Measurements from ENCODE around the gene PDP2. TPM values are rescaled to one million over a fixed set of nuclear protein-coding genes. Genes with fewer than 3 reads are reported as not detected.

PDP2 gene
- total RNA-seq, 1 experiment from 2014 or later, result 28.4 TPM

DNA sequence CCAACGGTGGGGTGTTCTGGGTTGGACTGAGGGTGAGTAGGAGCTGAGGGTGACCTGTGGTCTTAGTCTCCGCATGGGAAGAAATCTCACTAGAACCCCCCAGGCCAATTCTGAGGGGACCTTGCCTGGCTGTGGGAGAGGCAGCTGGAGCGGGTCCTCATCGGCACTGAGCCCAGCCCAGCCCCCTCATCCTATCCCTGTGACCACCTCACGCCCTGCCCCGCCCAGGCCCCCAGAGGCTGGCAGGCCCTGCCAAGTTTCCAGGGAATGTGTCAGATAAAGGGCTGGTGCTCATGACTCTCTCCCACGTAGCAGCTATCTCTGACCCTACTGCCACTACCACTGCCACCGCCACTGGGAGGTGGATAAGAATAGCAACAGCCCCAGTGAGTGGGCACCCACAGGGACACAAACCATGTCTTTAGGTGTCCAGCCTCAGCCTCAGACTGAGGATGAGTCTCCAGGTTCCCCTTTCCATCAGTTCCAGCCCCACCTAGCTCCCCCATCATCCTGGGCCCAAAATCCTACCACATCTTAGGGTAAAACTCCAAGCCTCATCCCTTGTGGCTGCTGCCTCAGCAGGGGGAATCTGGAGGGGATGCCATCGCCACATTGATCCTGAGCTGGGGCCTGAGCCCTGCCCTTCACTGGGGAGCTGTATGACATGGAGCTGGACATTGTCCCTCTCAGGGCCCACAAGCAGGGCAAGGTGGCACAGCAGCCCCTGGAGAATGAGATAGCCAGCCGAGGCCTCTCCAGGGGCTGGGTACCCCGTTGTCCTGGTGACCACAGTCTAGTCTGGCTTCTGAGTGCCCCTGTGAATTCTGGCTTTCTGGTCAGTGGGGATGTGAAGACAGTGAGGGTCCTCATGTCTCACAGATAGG, 23.5 kb downstream of the PDP2 start (continued):
- TF ChIP-seq, protein P1, sequence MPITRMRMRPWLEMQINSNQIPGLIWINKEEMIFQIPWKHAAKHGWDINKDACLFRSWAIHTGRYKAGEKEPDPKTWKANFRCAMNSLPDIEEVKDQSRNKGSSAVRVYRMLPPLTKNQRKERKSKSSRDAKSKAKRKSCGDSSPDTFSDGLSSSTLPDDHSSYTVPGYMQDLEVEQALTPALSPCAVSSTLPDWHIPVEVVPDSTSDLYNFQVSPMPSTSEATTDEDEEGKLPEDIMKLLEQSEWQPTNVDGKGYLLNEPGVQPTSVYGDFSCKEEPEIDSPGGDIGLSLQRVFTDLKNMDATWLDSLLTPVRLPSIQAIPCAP (CRISPR knock-in tag; IDR thresholded peaks at IDR 0.05), result no peak
- TF ChIP-seq TEAD4 (CRISPR knock-in tag; IDR thresholded peaks at IDR 0.05) (no peak), JAZF1 (CRISPR knock-in tag; IDR thresholded peaks at IDR 0.05) (no peak), ZNF281 (CRISPR knock-in tag; IDR thresholded peaks at IDR 0.05) (no peak), GABPB1 (CRISPR knock-in tag; IDR thresholded peaks at IDR 0.05) (no peak)
- TF ChIP-seq, protein P2, sequence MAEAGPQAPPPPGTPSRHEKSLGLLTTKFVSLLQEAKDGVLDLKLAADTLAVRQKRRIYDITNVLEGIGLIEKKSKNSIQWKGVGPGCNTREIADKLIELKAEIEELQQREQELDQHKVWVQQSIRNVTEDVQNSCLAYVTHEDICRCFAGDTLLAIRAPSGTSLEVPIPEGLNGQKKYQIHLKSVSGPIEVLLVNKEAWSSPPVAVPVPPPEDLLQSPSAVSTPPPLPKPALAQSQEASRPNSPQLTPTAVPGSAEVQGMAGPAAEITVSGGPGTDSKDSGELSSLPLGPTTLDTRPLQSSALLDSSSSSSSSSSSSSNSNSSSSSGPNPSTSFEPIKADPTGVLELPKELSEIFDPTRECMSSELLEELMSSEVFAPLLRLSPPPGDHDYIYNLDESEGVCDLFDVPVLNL (CRISPR knock-in tag; IDR thresholded peaks at IDR 0.05; ENCODE audit: borderline replicate concordance, low read depth), result no peak
- TF ChIP-seq, protein P3, sequence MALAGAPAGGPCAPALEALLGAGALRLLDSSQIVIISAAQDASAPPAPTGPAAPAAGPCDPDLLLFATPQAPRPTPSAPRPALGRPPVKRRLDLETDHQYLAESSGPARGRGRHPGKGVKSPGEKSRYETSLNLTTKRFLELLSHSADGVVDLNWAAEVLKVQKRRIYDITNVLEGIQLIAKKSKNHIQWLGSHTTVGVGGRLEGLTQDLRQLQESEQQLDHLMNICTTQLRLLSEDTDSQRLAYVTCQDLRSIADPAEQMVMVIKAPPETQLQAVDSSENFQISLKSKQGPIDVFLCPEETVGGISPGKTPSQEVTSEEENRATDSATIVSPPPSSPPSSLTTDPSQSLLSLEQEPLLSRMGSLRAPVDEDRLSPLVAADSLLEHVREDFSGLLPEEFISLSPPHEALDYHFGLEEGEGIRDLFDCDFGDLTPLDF (CRISPR knock-in tag; IDR thresholded peaks at IDR 0.05), result no peak

GRCh38 chr16:66904428-66904845, 24.1 kb downstream of the PDP2 start:
- CTCF ChIA-PET, result interaction anchor here (0.9 to 5.4 kb wide), 5 partner anchors 9 to 37 kb away, joined by 3 to 57 read pairs (median 10); partner anchors contain the start of genes CDH16 and RRAD
- TF ChIP-seq, protein P4, sequence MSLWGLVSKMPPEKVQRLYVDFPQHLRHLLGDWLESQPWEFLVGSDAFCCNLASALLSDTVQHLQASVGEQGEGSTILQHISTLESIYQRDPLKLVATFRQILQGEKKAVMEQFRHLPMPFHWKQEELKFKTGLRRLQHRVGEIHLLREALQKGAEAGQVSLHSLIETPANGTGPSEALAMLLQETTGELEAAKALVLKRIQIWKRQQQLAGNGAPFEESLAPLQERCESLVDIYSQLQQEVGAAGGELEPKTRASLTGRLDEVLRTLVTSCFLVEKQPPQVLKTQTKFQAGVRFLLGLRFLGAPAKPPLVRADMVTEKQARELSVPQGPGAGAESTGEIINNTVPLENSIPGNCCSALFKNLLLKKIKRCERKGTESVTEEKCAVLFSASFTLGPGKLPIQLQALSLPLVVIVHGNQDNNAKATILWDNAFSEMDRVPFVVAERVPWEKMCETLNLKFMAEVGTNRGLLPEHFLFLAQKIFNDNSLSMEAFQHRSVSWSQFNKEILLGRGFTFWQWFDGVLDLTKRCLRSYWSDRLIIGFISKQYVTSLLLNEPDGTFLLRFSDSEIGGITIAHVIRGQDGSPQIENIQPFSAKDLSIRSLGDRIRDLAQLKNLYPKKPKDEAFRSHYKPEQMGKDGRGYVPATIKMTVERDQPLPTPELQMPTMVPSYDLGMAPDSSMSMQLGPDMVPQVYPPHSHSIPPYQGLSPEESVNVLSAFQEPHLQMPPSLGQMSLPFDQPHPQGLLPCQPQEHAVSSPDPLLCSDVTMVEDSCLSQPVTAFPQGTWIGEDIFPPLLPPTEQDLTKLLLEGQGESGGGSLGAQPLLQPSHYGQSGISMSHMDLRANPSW (CRISPR knock-in tag; conservative IDR thresholded peaks at IDR 0.05; ENCODE audit: low read depth), result no peak
- TF ChIP-seq MAX (CRISPR knock-in tag; IDR thresholded peaks at IDR 0.05) (no peak), ATF3 (CRISPR knock-in tag; conservative IDR thresholded peaks at IDR 0.05) (no peak), ZNF219 (CRISPR knock-in tag; IDR thresholded peaks at IDR 0.05; ENCODE audit: borderline replicate concordance) (no peak), IRF2 (CRISPR knock-in tag; IDR thresholded peaks at IDR 0.05; ENCODE audit: borderline replicate concordance, low read depth) (no peak), MYBL2 (CRISPR knock-in tag; IDR thresholded peaks at IDR 0.05) (no peak), FOXP4 (CRISPR knock-in tag; IDR thresholded peaks at IDR 0.05) (no peak)
- TF ChIP-seq, protein P2 (CRISPR knock-in tag; IDR thresholded peaks at IDR 0.05; ENCODE audit: borderline replicate concordance, low read depth), result no peak
- TF ChIP-seq, protein P5, sequence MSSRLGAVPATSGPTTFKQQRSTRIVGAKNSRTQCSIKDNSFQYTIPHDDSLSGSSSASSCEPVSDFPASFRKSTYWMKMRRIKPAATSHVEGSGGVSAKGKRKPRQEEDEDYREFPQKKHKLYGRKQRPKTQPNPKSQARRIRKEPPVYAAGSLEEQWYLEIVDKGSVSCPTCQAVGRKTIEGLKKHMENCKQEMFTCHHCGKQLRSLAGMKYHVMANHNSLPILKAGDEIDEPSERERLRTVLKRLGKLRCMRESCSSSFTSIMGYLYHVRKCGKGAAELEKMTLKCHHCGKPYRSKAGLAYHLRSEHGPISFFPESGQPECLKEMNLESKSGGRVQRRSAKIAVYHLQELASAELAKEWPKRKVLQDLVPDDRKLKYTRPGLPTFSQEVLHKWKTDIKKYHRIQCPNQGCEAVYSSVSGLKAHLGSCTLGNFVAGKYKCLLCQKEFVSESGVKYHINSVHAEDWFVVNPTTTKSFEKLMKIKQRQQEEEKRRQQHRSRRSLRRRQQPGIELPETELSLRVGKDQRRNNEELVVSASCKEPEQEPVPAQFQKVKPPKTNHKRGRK (CRISPR knock-in tag; IDR thresholded peaks at IDR 0.05; ENCODE audit: borderline replicate concordance), result no peak
- TF ChIP-seq, protein P6, sequence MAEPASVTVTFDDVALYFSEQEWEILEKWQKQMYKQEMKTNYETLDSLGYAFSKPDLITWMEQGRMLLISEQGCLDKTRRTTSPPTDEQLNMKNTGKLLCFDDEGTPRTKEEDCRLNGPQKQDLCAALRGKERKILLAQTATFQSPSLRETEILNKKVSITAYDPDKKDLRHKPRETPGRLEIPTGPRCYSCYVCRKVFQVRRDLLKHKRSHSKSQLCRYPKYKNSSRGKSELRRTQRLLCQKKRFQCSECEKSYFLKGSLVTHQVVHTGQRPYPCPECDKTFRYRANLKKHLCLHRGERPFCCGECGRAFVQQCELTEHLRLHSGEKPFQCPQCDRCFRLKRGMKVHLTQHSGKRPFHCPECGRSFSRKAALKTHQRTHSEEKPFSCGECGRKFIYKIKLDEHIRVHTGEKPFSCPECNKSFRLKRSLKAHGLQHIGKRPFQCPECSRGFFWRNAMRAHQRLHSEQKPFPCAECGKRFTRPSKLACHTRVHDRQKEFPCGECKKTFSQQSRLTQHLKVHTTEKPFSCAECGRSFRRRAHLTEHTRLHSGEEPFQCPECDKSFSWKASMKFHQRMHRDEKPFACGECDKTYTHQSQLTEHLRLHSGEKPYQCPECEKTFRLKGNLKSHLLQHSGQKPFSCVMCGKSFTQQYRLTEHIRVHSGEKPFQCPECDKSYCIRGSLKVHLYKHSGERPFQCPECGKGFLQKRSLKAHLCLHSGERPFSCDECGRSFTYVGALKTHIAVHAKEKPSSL (CRISPR knock-in tag; conservative IDR thresholded peaks at IDR 0.05), result no peak

More at GRCh38 chr16:66904428-66904845, 24.1 kb downstream of the PDP2 start:
- ATAC-seq (no peak), DNase-seq (ENCODE audit: low spot score) (no peak)
- Mint-ChIP-seq H3K9me3 (no peaks in the 10 kb centered on the region), H3K27me3 (ENCODE audit: low read depth) (peaks cover 12% of the 10 kb centered on the region), H3K4me3 (no peak overlapping the region), H3K4me1 (peaks cover 13% of the 10 kb centered on the region), H3K36me3 (no peaks in the 10 kb centered on the region), H3K27ac (no peak overlapping the region)
- POLR2A ChIA-PET, result no interaction called here

Data from WTC11 (cell line).